Measurements from ENCODE around the gene ATP11B.
"Not testable (repeated sequence)": the region's sequence is repeated elsewhere in the genome, so short reads cannot be mapped to it uniquely, and the experiment has no call there.

ATP11B gene

GRCh38 chr3:182795389-182795782 lies 2.1 kb downstream of the ATP11B start:
- peak; percentile 73 for DNase-seq

- DNase-seq: no peak
Observed at GRCh38 chr3:182796310-182796709, 3.0 kb downstream of the ATP11B start.

- DNase-seq: no peak
Observed at GRCh38 chr3:182797876-182798275, 4.6 kb downstream of the ATP11B start.

- not testable (repeated sequence) for DNase-seq
Observed at GRCh38 chr3:182799143-182799542, 5.8 kb downstream of the ATP11B start.

- DNase-seq: no peak
Observed at GRCh38 chr3:182800508-182800907, 7.2 kb downstream of the ATP11B start.

- no peak for DNase-seq
Observed at GRCh38 chr3:182802413-182803390, 9.4 kb downstream of the ATP11B start.

GRCh38 chr3:182803596-182803995 lies 10.3 kb downstream of the ATP11B start:
- DNase-seq: no peak

- DNase-seq: no peak
Observed at GRCh38 chr3:182807061-182807460, 13.8 kb downstream of the ATP11B start.

GRCh38 chr3:182808041-182808770 lies 14.9 kb downstream of the ATP11B start:
- no peak for DNase-seq

- DNase-seq: no peak
Observed at GRCh38 chr3:182809531-182809930, 16.2 kb downstream of the ATP11B start.

GRCh38 chr3:182810574-182811268 lies 17.4 kb downstream of the ATP11B start:
- DNase-seq: no peak

- no peak for DNase-seq
Observed at GRCh38 chr3:182811269-182811596, 17.9 kb downstream of the ATP11B start.

GRCh38 chr3:182812123-182812522 lies 18.8 kb downstream of the ATP11B start:
- no peak for DNase-seq

GRCh38 chr3:182814419-182815062 lies 21.2 kb downstream of the ATP11B start:
- no peak for DNase-seq

GRCh38 chr3:182816181-182816580 lies 22.9 kb downstream of the ATP11B start:
- DNase-seq: no peak

GRCh38 chr3:182818296-182818978 lies 25.1 kb downstream of the ATP11B start:
- no peak for DNase-seq

GRCh38 chr3:182821221-182821981 lies 28.1 kb downstream of the ATP11B start:
- DNase-seq: no peak

GRCh38 chr3:182822260-182822659 lies 29.0 kb downstream of the ATP11B start:
- not testable (repeated sequence) for DNase-seq

- DNase-seq: no peak
Observed at GRCh38 chr3:182824957-182825356, 31.7 kb downstream of the ATP11B start.

GRCh38 chr3:182829761-182830405 lies 36.6 kb downstream of the ATP11B start:
- no peak for DNase-seq
